Measurements from ENCODE around the gene SMARCD1.
"Not testable (repeated sequence)": the region's sequence is repeated elsewhere in the genome, so short reads cannot be mapped to it uniquely, and the experiment has no call there.

The SMARCD1 gene

DNA sequence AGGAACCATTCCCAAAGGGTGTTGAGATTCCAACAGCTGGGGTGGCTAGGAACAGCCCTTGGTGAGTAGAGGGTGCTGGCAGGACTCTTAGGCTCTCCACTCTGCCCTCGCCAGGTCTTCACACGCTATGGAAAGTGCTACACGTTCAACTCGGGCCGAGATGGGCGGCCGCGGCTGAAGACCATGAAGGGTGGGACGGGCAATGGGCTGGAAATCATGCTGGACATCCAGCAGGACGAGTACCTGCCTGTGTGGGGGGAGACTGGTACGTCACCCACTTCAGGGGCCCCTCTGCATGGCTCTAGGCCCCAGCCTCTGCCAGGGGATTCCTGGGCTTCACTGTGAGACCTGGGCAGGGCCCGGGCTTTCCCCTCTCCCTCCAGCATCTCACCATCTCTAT lies 8.0 kb upstream of the SMARCD1 start:
- no peak for DNase-seq (ENCODE audit: low read depth in 2 of 3, low spot score in 1 of 3)

DNA sequence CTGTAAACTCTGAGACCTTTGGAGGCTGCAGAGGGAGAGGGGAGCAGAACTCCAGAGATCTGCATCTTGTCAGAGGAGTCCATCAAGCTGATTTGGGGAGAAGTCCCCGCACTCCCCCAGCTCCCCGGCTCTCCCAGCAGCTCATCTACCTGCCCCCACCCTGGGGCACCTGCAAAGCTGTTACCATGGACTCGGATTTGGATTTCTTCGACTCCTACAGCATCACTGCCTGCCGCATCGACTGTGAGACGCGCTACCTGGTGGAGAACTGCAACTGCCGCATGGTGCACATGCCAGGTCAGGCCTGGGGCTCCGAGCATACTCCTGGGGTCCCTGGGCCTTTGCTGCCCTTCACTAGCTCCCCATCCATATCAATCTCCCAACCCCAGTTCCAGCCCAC lies 6.9 kb upstream of the SMARCD1 start:
- no peak for DNase-seq (ENCODE audit: low read depth in 2 of 3, low spot score in 1 of 3)

DNA sequence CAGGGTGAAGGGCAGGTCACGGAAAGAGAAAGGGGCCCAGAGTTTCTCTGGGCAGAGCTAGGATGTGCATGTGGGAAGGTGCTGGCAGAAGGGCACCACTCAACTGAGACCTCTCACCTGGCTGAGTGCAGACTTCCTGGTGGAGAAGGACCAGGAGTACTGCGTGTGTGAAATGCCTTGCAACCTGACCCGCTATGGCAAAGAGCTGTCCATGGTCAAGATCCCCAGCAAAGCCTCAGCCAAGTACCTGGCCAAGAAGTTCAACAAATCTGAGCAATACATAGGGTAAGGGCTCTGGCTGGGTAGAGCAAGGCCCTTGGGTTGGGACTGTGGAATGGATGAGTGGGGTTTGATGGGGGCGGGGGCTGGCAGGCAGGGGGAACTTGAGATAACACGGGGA lies 5.4 kb upstream of the SMARCD1 start:
- DNase-seq (ENCODE audit: low read depth in 2 of 3, low spot score in 1 of 3) = no peak

DNA sequence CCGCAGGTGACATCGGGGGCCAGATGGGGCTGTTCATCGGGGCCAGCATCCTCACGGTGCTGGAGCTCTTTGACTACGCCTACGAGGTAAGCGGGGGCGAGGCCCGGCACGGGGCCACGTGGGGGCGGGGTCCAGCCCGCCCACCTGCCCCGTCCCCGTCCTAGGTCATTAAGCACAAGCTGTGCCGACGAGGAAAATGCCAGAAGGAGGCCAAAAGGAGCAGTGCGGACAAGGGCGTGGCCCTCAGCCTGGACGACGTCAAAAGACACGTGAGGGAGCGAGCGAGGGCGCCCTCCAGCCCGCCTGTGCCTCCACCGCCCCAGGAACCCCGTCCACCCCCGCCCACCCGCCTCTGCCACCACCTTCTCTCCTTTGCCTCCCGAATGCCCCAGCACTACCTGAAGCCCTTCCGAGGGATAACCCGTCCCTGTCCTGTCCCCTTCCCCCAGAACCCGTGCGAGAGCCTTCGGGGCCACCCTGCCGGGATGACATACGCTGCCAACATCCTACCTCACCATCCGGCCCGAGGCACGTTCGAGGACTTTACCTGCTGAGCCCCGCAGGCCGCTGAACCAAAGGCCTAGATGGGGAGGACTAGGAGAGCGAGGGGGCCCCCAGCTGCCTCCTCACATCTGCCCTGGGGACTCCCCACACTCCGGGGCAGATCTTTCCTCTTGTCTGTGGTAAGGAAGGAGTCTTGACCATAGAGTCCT lies 3.9 kb upstream of the SMARCD1 start:
- no peak for DNase-seq (ENCODE audit: low read depth in 2 of 3, low spot score in 1 of 3)

DNA sequence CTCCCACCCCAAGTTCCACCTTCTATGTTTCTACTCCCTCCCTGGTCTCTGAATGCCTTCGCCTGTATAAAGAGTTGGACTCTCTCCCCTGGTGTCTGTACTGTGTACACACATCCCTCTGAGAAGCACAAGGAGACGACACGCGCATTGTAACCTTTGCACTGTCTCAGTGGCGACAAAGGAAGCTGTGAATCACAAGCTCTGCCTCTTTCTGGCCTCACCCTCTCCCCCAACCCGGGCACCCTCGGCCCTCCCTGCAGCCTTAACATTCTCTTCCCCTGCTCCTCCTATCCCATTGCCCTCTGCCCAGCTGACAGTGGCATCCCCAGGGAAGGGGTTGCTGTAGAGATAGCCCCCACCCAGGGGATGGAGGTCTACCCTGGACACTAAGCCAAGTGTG lies 2.5 kb upstream of the SMARCD1 start:
- no peak for DNase-seq (ENCODE audit: low read depth in 2 of 3, low spot score in 1 of 3)

DNA sequence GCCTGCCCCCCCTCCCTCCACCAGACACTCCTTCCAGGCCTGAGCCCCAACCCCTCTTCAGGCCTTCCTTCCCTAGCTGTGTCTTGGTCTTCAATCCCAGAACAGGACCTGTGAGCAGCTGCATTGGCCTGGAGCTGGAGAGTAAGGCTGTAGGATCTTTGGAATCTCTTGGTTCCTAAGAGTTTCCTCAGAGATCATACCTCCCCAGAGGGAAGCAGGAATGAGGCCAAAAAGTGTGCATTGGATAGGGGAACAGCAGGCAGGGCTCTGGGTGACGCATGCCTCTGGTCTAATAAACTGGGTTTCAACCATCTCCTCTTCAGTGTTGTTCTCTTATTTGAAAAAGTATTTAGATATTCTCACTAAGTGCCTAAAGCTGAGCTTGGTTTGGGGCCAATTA lies 1.8 kb upstream of the SMARCD1 start:
- no peak for DNase-seq (ENCODE audit: low read depth in 2 of 3, low spot score in 1 of 3)

DNA sequence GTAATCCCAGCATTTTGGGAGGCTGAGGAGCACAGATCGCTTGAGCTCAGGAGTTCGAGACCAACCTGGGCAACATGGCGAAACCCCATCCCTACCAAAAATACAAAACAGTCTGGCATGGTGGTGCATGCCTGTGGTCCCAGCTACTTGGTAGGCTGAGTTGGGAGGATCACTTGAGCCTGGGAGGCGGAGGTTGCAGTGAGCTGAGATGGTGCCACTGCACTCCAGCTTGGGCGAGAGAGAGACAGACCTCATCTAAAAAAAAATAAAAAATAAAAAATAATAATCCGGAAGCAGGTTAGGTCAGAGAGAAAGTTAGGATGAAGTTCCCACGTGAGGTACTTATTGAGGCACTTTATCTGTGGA lies 750 bp upstream of the SMARCD1 start:
- not testable (repeated sequence) for DNase-seq (ENCODE audit: low read depth in 2 of 3, low spot score in 1 of 3)

DNA sequence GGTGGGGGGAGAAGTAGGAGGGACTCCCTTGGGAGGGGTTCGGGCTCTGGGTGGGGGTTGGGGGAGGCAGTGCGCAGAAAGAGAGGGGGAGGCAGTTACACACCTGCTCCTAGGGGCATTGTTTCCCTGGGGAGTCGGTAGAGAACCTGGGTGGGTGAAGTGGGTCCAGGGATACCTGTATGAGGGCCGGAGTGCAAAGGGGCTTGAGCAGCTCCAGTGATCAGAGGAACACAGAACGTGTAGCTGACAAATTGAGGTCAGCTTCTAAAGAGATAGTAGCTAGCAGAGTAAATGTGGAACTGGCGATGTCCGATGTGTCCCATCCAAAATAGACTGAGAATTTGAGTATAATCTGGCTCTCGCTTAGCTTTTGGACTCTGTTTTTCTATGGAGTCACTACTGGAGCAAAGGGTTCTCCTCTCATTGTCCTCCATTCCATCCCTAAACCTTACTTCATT lies 502 bp downstream of the SMARCD1 start:
- DNase-seq (ENCODE audit: low read depth in 2 of 3, low spot score in 1 of 3) = no peak

DNA sequence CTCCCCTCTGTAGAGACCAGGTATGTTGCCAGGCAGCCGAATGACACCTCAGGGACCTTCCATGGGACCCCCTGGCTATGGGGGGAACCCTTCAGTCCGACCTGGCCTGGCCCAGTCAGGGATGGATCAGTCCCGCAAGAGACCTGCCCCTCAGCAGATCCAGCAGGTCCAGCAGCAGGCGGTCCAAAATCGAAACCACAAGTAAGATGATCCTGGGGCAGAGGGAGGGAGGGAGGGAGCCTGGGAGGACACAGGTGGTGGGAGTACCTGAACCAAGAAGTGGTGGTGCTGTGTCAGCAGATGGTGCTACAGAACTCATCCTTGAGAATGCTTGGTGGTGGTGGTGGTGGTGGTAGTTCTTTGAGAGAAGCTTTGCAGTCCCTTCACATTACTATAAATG lies 1.0 kb downstream of the SMARCD1 start:
- DNase-seq (ENCODE audit: low read depth in 2 of 3, low spot score in 1 of 3) = no peak

DNA sequence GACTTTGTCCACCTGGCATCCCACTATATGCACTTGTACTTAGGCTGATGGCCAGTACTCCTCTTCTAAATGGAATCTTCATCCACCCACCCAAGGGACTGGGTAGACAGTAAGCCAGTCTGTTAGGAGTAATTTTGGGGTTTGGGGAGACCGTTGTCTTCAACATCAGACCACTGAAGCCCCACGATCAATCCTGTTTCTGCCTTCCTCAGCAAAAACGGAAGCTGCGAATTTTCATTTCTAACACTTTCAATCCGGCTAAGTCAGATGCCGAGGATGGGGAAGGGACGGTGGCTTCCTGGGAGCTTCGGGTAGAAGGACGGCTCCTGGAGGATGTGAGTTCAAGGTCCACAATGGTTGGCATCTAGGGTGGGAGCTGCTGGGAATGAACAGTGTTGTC lies 2.0 kb downstream of the SMARCD1 start:
- DNase-seq (ENCODE audit: low read depth in 2 of 3, low spot score in 1 of 3) = no peak

DNA sequence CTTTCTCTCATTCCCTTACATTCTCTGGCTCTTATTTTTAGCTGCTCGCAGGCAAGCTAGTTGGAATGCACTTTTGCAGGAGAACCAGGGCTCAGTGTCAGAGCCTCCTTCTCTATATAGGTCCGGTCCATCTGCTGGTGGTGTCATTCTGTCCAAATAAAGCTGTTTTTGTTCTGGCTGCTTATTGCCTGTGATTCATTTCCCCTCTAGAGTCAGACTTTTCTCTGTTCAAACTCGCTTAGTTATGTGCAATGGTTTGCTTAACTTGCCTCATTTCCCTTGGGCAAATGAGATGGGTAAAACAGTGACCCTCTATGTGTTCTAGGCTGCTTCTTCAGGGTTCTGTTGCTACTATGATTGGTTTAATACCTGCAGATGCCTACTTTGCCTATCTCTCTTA lies 2.9 kb downstream of the SMARCD1 start:
- no peak for DNase-seq (ENCODE audit: low read depth in 2 of 3, low spot score in 1 of 3)

DNA sequence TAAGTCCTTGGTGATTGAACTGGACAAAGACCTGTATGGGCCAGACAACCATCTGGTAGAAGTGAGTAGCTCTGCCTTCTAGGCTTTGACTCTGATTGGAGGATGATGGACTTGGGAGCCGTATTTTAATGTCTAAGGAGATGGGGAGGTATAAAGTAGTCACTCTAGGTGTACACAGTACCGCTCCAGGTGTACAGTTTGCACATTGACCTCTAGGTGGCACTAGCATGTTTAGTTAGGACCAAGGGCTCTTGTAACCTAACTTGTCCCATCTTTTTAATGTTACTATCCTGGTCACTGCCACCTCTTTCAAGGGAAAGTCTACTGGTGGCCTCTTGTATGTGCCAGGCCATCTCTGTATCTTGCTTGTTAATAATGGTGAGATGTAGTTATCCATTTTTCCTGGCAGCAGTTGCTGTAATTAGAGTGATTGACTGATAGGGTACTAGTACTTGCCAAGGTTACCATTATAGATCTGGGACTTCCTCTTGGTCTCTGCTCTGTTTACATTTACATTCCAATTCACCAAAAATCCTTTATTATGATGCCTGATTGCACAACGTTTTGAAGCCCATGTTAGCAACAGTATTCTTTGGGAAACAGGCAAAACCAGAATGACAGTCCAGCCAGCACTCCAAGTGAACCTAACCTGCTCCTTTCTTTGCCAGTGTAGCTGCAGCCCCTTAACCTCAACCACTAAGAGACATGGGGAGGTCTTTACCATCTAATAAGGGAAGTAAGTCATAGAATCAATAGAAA lies 3.6 kb downstream of the SMARCD1 start:
- DNase-seq (ENCODE audit: low read depth in 2 of 3, low spot score in 1 of 3) = peak in 2 of 3 donors; percentile 31 to 72

DNA sequence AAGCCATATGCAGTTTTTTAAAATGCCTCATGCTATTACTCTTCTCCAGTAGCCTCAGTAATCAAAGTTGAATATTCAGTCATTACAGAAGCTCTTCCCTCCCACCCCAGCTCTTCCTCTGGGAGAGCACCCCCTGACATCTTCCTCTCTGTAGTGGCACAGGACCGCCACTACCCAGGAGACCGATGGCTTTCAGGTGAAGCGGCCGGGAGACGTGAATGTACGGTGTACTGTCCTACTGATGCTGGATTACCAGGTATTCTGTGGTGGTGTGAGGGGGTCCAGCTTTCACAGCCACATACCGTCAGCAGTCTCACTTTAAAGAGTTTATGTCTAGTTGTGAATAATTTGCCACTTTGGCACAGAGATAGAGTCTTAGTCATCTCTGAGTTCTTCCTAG lies 4.6 kb downstream of the SMARCD1 start:
- no peak for DNase-seq (ENCODE audit: low read depth in 2 of 3, low spot score in 1 of 3)

DNA sequence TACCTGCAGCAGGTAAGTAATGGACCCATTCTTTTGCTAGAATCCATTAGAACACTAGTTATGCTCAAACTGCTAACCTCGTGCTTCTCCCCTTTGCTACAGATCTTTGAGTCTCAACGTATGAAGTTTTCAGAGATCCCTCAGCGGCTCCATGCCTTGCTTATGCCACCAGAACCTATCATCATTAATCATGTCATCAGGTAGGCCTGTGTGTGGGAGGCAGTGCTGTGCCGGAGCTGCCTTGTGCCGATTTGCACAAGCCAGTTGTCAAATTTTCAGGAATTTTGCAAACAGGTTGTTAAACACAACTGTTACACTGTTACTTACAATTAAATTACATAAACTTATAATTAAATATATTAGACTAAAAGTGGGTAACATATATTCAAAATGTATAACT lies 5.2 kb downstream of the SMARCD1 start:
- no peak for DNase-seq (ENCODE audit: low read depth in 2 of 3, low spot score in 1 of 3)

DNA sequence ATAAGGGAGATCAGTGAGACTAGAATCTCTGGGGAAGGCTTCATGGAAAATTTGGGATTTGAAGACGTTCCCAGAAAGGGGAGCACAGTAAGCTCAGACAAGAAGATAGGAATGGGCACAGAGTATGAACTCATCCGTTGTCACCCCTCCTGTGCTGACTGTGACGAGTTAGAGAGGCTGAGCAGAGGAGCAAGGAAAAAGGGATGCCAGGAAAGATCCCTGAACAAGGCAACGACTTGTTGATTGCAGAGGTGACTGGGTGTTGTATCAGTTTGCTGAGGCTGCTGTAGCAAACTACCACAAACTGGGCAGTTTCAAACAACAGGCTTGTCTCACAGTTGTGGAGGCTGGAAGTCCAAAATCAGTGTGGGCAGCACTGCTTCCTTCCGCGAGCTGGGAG lies 12.8 kb downstream of the SMARCD1 start:
- no peak for DNase-seq (ENCODE audit: low read depth in 2 of 3, low spot score in 1 of 3)

DNA sequence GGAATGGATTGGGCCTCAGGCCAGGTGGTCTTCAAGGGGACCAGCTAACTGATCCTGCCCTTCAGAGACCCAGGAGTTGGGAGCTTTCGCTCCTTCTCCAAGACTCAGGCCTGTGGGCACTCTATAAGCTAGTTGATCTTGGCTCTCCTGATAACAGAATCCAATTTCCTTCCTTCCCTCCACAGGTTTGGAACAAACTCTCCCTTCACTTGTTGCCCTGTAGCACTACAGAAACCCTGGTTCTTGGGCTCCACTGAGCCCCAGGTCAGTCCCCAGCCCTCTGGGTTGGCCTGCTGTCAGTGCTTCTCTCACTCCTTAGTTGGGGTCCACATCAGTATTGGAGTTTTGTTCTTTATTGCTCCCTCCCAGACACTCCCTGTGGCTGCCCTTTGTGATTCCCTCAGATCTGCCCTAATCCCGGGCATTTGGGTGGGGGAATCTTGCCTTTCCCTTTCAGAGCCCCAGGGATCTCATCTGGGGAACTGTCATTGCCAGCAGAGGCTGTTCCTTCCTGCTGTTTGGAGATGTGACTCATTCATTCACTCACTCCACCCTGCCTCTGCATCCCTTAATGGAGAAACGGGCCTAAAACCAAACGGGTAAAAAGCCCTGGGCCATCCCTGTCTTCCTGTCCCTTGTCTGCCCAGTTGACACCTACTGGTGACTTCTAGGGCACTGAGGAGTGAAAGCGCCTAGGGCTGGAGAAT lies 14.3 kb downstream of the SMARCD1 start:
- DNase-seq (ENCODE audit: low read depth in 2 of 3, low spot score in 1 of 3) = no peak

DNA sequence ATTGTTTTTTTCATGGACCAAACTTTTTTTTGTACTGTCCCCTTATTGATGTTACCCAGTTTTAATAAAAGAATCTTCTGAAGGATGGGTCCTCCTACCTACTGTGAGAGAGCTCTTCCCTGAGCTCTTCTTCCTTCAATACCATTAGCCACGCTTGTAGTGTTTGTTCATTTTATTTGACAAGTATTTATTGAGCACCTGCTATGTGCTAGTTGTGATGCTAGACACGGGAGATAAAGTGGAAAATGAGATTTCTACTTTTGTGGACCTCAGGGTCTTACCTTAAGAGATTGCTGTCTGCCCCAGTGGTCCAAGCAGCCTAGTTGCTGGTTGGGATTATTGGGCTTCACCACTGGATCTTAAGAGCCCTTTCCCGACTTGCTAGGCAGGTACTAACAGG lies 15.4 kb downstream of the SMARCD1 start:
- DNase-seq (ENCODE audit: low read depth in 2 of 3, low spot score in 1 of 3) = no peak

DNA sequence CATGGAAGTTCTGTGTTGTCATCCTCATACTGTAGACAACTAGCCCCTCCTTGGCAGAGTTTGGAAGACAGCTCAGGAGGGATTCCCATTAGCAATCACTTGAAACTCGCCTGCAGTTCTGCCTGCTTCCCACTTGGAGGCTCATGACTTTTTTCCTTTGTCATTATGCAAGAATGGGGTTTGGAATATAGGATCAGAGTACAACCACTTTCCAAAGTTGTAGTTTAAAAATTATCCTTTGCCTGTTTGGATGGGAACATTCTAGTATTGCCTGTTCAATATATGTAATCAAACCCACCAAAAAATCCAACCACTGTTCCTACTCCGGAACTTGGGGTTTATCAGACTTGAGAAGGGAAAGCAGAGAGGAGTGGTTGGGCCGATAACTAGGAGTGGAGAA lies 16.5 kb downstream of the SMARCD1 start:
- no peak for DNase-seq (ENCODE audit: low read depth in 2 of 3, low spot score in 1 of 3)

DNA sequence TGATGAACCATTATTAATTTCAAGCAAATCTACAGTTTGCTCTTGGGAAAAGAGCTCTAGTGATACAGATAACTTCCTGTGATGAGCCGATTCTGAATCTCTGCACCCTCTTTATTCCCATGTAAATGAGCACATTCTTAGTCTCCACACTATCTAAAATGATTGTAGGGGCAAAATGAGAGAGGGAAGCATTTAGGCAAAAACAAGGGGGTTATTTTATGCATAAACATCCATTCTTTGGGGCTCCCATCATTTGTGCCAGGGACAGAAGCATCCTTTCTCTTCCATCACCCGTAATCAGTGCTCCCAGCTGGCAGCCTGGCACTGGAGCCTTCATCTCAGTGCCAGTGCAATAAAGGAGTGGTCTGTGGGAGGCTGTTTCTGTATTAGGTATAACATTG lies 17.0 kb downstream of the SMARCD1 start:
- DNase-seq (ENCODE audit: low read depth in 2 of 3, low spot score in 1 of 3) = no peak

DNA sequence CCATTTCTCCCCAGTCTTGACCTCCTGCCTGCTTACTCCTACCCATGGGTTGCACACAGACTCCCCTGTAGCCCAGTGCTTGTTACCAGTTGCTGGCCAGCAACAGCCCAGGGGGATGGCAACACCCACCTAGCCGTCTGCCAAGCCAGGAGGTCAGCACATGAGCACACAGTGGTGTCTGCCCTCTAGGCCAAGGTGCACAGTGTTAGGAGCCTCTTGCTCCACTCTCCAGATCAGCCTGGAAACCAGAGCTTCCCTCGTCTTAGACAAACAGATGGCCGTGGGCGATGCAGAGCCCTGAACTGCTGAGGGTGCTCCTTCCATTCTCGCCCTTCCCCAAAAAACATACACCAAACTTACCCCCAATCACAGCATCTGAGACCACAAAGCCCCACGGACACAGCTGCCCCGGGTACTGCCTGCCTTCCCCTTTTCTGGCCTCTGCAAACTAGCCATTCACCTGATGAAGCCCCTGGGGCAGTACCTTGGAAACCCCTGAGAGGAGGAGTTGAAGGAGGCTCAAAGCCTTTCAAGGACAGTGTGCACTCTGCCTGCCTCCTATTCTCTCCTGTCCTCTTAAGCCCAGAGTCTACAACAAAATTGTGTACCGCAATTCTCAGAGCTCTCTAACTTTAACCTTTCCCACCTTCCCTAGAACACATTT lies 17.6 kb downstream of the SMARCD1 start:
- DNase-seq (ENCODE audit: low read depth in 2 of 3, low spot score in 1 of 3) = no peak

DNA sequence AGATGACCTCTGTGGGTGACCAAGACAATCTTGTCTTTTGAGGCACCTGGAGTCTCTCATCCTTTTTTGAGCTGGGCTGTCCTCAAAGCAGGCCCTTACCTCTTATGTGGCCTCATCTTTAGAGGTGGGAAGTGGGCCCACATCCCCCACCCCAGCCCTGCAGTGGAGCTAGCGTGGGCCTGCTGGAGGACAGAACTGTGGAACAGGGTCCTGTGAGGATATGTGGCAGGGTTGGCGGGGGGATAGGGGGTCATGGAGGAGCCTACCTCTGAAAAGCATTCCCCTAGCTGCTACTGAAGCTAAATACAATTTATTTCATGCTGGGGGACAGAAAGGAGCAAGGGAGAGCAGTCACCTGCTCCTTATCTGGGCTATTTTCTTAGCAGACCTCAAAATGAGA lies 18.2 kb downstream of the SMARCD1 start:
- DNase-seq (ENCODE audit: low read depth in 2 of 3, low spot score in 1 of 3) = no peak
